ENCODE data around the gene CEP128.

Gene CEP128

GRCh38 chr14:80787876-80788275, 153.7 kb downstream of the CEP128 start:
- Histone ChIP-seq H3K27ac (no peak overlapping the region), H3K9me3 (no peaks in the 10 kb centered on the region), H3K27me3 (no peaks in the 10 kb centered on the region), H3K36me3 (peaks cover 9% of the 10 kb centered on the region), H3K4me3 (ENCODE audit: low read depth in 1 of 2, low read length in 1 of 2) (no peak overlapping the region), H3K4me1 (ENCODE audit: control insufficient read depth in 1 of 2, insufficient read depth in 1 of 2, low read depth in 1 of 2, low read length in 1 of 2) (no peaks in the 10 kb centered on the region)
- TF ChIP-seq CTCF (IDR thresholded peaks at IDR 0.05) = no peak

- H3K27me3 ChIP-seq = no peaks in the 10 kb centered on the region
- no peak overlapping the region for H3K4me3 ChIP-seq (ENCODE audit: low read depth in 1 of 2, low read length in 1 of 2)
- H3K27ac ChIP-seq = no peak overlapping the region
- H3K36me3 ChIP-seq = no peaks in the 10 kb centered on the region
- H3K4me1 ChIP-seq (ENCODE audit: control insufficient read depth in 1 of 2, insufficient read depth in 1 of 2, low read depth in 1 of 2, low read length in 1 of 2) = peaks cover 0 to 3% of the 10 kb centered on the region in 2 experiments
- no peaks in the 10 kb centered on the region for H3K9me3 ChIP-seq
- TF ChIP-seq CTCF (IDR thresholded peaks at IDR 0.05) = no peak
These were observed 156.7 kb downstream of the CEP128 start for GRCh38 chr14:80784820-80785219.

- Histone ChIP-seq H3K27me3 (no peaks in the 10 kb centered on the region), H3K27ac (no peak overlapping the region), H3K4me3 (ENCODE audit: low read depth in 1 of 2, low read length in 1 of 2) (no peak overlapping the region), H3K36me3 (no peaks in the 10 kb centered on the region), H3K4me1 (ENCODE audit: control insufficient read depth in 1 of 2, insufficient read depth in 1 of 2, low read depth in 1 of 2, low read length in 1 of 2) (peaks cover 0 to 3% of the 10 kb centered on the region in 2 experiments), H3K9me3 (no peaks in the 10 kb centered on the region)
- TF ChIP-seq CTCF (IDR thresholded peaks at IDR 0.05) = no peak
These were observed 159.6 kb downstream of the CEP128 start for GRCh38 chr14:80781972-80782367.

GRCh38 chr14:80780500-80780899, 161.0 kb downstream of the CEP128 start:
- H3K4me3 ChIP-seq (ENCODE audit: low read depth in 1 of 2, low read length in 1 of 2) = no peak overlapping the region
- H3K4me1 ChIP-seq (ENCODE audit: control insufficient read depth in 1 of 2, insufficient read depth in 1 of 2, low read depth in 1 of 2, low read length in 1 of 2) = peaks cover 0 to 3% of the 10 kb centered on the region in 2 experiments
- no peaks in the 10 kb centered on the region for H3K36me3 ChIP-seq
- no peaks in the 10 kb centered on the region for H3K27me3 ChIP-seq
- no peaks in the 10 kb centered on the region for H3K9me3 ChIP-seq
- no peak overlapping the region for H3K27ac ChIP-seq
- TF ChIP-seq CTCF (IDR thresholded peaks at IDR 0.05) = no peak

GRCh38 chr14:80776657-80777056, 164.9 kb downstream of the CEP128 start:
- no peak overlapping the region for H3K27ac ChIP-seq
- H3K4me1 ChIP-seq (ENCODE audit: control insufficient read depth in 1 of 2, insufficient read depth in 1 of 2, low read depth in 1 of 2, low read length in 1 of 2) = no peaks in the 10 kb centered on the region
- no peaks in the 10 kb centered on the region for H3K9me3 ChIP-seq
- no peak for TF ChIP-seq CTCF (IDR thresholded peaks at IDR 0.05)
- no peak overlapping the region for H3K4me3 ChIP-seq (ENCODE audit: low read depth in 1 of 2, low read length in 1 of 2)
- H3K36me3 ChIP-seq = peaks cover 6% of the 10 kb centered on the region
- no peaks in the 10 kb centered on the region for H3K27me3 ChIP-seq

- no peaks in the 10 kb centered on the region for H3K4me1 ChIP-seq (ENCODE audit: control insufficient read depth in 1 of 2, insufficient read depth in 1 of 2, low read depth in 1 of 2, low read length in 1 of 2)
- H3K27me3 ChIP-seq = no peaks in the 10 kb centered on the region
- peaks cover 6% of the 10 kb centered on the region for H3K36me3 ChIP-seq
- no peak for TF ChIP-seq CTCF (IDR thresholded peaks at IDR 0.05)
- no peak overlapping the region for H3K27ac ChIP-seq
- no peak overlapping the region for H3K4me3 ChIP-seq (ENCODE audit: low read depth in 1 of 2, low read length in 1 of 2)
- no peaks in the 10 kb centered on the region for H3K9me3 ChIP-seq
These were observed 165.4 kb downstream of the CEP128 start for GRCh38 chr14:80776186-80776585.
